Measurements from ENCODE around the gene CCDC61. TPM values are rescaled to one million over a fixed set of nuclear protein-coding genes. Genes with fewer than 3 reads are reported as not detected.
A peak's percentile ranks its signal among the peaks of the same experiment; 100 is the strongest.

CCDC61 gene
- total RNA-seq, 2 experiments from 2014 or later: 14.2 to 20.1 TPM

DNA sequence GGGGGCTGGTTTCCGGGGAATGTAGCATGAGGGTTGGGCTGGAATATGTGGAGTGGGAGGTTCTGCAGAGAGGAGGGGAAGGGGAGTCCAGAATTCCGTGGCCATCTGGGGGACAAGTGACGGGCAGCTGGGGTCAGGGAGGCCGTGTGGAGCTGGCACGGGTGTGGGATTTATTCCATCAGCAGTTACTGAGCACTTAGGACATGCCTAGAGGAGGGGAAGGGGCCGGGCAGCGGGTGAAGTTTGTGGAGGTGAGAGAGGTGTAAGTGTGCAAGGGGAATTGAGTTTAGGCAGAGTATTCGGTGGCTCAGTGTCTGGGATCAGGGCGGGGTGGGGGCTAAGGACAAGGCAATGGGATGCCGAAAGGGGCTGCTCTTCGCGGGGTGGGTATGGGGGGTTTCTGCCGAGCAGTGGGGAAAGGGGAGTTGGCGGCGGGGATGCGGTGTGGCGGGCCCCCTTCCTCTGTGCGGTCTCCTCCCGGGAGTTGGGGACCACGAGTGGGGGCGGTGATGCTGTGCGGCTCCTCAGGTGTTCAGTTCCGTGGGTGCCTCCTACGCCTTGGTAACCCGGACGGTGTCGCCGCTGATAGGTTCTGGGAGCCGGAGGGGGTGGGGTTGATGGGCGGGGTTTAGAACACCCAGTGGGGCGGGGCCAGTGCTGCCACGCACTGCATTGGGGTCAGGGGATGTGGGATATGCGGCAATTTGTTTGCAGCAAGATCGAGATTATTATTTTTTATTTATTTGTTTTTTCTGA is 5.4 kb downstream of the CCDC61 start:
- Histone ChIP-seq H3K4me3 (ENCODE audit: low read depth, low read length, poor library complexity, severe bottlenecking) (peak overlapping the region; percentile 65), H3K9me3 (ENCODE audit: low read length) (no peaks in the 10 kb centered on the region), H3K79me2 (ENCODE audit: insufficient read depth, low read depth, low read length) (peaks cover 6% of the 10 kb centered on the region; the same call in 1 of the 2 replicates), H2AFZ (ENCODE audit: low read length) (0 out of 2 replicates have a peak overlapping the region, but pooled peaks have one; percentile 28), H3K36me3 (ENCODE audit: insufficient read depth, low read length) (peaks cover 9% of the 10 kb centered on the region; the same call in 1 of the 2 replicates), H3K4me1 (ENCODE audit: insufficient read depth, low read length, poor library complexity, severe bottlenecking) (peaks cover 19% of the 10 kb centered on the region), H3K4me2 (ENCODE audit: low read length) (peak overlapping the region; percentile 79), H4K20me1 (ENCODE audit: insufficient read depth, low read length) (no peaks in the 10 kb centered on the region), H3K27ac (ENCODE audit: low read depth, low read length, poor library complexity, severe bottlenecking) (no peak overlapping the region), H3K9me2 (ENCODE audit: insufficient read depth, low read length) (no peaks in the 10 kb centered on the region)
- intact Hi-C loops (cut with micrococcal nuclease; ENCODE audit: unreplicated experiment): no loop called here
- no peak for TF ChIP-seq EZH2phosphoT487 (IDR thresholded peaks at IDR 0.05; ENCODE audit: borderline replicate concordance, low read depth, low read length)
- TF ChIP-seq, protein P1, sequence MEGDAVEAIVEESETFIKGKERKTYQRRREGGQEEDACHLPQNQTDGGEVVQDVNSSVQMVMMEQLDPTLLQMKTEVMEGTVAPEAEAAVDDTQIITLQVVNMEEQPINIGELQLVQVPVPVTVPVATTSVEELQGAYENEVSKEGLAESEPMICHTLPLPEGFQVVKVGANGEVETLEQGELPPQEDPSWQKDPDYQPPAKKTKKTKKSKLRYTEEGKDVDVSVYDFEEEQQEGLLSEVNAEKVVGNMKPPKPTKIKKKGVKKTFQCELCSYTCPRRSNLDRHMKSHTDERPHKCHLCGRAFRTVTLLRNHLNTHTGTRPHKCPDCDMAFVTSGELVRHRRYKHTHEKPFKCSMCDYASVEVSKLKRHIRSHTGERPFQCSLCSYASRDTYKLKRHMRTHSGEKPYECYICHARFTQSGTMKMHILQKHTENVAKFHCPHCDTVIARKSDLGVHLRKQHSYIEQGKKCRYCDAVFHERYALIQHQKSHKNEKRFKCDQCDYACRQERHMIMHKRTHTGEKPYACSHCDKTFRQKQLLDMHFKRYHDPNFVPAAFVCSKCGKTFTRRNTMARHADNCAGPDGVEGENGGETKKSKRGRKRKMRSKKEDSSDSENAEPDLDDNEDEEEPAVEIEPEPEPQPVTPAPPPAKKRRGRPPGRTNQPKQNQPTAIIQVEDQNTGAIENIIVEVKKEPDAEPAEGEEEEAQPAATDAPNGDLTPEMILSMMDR (conservative IDR thresholded peaks at IDR 0.05; ENCODE audit: low read length): no peak
- ChIA-PET POLR2A (interaction anchor here (0.5 kb wide), 1 partner anchor 810 kb away, joined by 3 read pairs; no protein-coding TSS in a partner anchor), CTCF (ENCODE audit: unreplicated experiment) (no interaction called here)
- BruUV-seq (replicated peaks): no TSS peak
- peak; percentile 81 for DNase-seq (ENCODE audit: low spot score)

DNA sequence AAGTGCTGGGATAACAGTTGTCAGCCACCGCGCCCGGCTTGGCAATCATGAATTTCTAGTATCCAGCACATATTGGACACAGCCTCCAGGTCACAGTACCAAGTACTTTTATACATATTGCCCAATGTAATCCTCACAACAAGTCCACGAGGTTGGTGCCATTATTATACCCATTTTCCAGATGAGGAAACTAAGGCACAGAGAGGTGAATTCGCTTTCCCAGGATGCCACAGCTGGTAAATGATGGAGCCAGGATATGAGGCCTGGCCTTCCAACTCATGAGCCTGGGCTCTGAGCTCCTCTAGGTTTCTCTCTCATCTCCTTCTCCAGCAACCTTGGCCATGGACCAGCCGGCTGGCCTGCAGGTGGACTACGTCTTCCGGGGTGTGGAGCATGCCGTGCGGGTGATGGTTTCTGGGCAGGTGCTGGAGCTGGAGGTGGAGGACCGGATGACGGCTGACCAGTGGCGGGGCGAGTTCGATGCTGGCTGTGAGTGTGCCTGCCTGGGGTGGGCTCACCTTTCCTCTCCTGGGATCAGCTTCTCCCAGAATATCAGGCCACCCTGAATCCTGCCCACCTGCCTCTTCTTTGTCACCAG is 7.5 kb downstream of the CCDC61 start:
- TF ChIP-seq, protein P1 (conservative IDR thresholded peaks at IDR 0.05; ENCODE audit: low read length): no peak
- no peak for TF ChIP-seq EZH2phosphoT487 (IDR thresholded peaks at IDR 0.05; ENCODE audit: borderline replicate concordance, low read depth, low read length)
- H3K79me2 ChIP-seq (ENCODE audit: insufficient read depth, low read depth, low read length): no peaks in the 10 kb centered on the region
- no peak overlapping the region for H3K4me3 ChIP-seq (ENCODE audit: low read depth, low read length, poor library complexity, severe bottlenecking)
- H3K9me2 ChIP-seq (ENCODE audit: insufficient read depth, low read length): no peaks in the 10 kb centered on the region
- no peak for DNase-seq (ENCODE audit: low spot score)
- BruUV-seq (replicated peaks): no TSS peak
- no peaks in the 10 kb centered on the region for H3K9me3 ChIP-seq (ENCODE audit: low read length)
- no peak overlapping the region for H2AFZ ChIP-seq (ENCODE audit: low read length)
- H3K27ac ChIP-seq (ENCODE audit: low read depth, low read length, poor library complexity, severe bottlenecking): no peak overlapping the region
- H3K4me2 ChIP-seq (ENCODE audit: low read length): no peak overlapping the region
- H4K20me1 ChIP-seq (ENCODE audit: insufficient read depth, low read length): no peaks in the 10 kb centered on the region
- peaks cover 4% of the 10 kb centered on the region; the same call in 1 of the 2 replicates for H3K36me3 ChIP-seq (ENCODE audit: insufficient read depth, low read length)
- ChIA-PET POLR2A (no interaction called here), CTCF (ENCODE audit: unreplicated experiment) (no interaction called here)
- intact Hi-C loops (cut with micrococcal nuclease; ENCODE audit: unreplicated experiment): no loop called here
- H3K4me1 ChIP-seq (ENCODE audit: insufficient read depth, low read length, poor library complexity, severe bottlenecking): peaks cover 14% of the 10 kb centered on the region

DNA sequence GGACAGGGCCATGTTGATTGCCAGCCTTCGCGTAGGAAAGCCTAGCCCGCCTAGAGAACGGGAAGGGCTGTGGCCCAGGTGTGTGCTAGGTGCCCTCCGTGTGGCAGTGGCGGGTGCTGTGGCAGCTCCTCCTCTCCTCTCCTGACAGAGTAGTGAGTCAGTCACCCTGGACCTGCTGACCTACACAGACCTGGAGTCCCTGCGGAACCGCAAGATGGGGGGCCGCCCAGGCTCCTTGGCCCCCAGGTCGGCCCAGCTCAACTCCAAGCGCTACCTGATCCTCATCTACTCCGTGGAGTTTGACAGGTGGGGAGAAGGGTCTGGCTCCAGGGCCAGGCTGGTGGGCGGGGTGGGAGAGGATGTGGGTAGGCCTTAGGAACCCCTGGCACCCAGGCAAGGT is 11.1 kb downstream of the CCDC61 start:
- Histone ChIP-seq H3K27ac (ENCODE audit: low read depth, low read length, poor library complexity, severe bottlenecking) (no peak overlapping the region), H3K9me2 (ENCODE audit: insufficient read depth, low read length) (no peaks in the 10 kb centered on the region), H3K36me3 (ENCODE audit: insufficient read depth, low read length) (peaks cover 4% of the 10 kb centered on the region; the same call in 1 of the 2 replicates), H3K4me2 (ENCODE audit: low read length) (no peak overlapping the region), H2AFZ (ENCODE audit: low read length) (no peak overlapping the region), H4K20me1 (ENCODE audit: insufficient read depth, low read length) (no peaks in the 10 kb centered on the region), H3K79me2 (ENCODE audit: insufficient read depth, low read depth, low read length) (no peaks in the 10 kb centered on the region), H3K4me1 (ENCODE audit: insufficient read depth, low read length, poor library complexity, severe bottlenecking) (peaks cover 11% of the 10 kb centered on the region), H3K9me3 (ENCODE audit: low read length) (no peaks in the 10 kb centered on the region), H3K4me3 (ENCODE audit: low read depth, low read length, poor library complexity, severe bottlenecking) (no peak overlapping the region)
- BruUV-seq (replicated peaks): no TSS peak
- TF ChIP-seq, protein P1 (conservative IDR thresholded peaks at IDR 0.05; ENCODE audit: low read length): no peak
- TF ChIP-seq EZH2phosphoT487 (IDR thresholded peaks at IDR 0.05; ENCODE audit: borderline replicate concordance, low read depth, low read length): no peak
- DNase-seq (ENCODE audit: low spot score): no peak
- ChIA-PET POLR2A (no interaction called here), CTCF (ENCODE audit: unreplicated experiment) (no interaction called here)
- intact Hi-C loops (cut with micrococcal nuclease; ENCODE audit: unreplicated experiment): no loop called here

Measured in OCI-LY7 (cell line).